Measurements from ENCODE around the gene TOMM20. TPM values are rescaled to one million over a fixed set of nuclear protein-coding genes. Genes with fewer than 3 reads are reported as not detected.
"Not testable (repeated sequence)": the region's sequence is repeated elsewhere in the genome, so short reads cannot be mapped to it uniquely, and the experiment has no call there.

TOMM20 gene
- total and polyA plus RNA-seq, 7 donors = 44.7 to 90.9 (median 71.5) TPM

DNA sequence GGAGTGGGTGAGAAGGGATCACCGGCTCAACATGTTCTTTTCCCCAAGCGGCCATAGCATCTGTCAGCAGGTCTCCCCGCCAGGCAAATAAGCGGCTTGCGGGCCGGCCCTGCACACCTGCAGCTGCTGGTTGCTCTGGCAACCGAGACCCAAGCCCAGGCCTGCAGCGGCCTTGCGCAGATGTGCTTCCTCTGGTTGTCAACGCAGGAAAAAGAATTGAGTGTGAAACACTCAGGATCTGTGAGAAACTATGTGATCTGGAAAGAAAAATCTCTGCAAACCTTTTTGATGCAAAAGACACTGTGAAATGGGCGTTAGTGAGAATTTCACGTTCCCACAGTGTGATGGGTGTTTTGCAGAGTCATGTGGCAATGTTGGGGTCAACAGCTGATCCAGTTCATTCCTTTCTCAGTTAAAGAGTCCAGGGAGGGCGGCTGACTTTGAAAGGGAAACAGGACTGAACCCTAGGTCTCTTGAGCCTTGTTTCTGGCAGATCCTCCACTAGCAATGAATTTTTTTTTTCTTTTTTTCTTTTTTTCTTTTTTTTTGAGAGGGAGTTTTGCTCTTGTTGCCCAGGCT, 28.4 kb downstream of the TOMM20 start:
- intact Hi-C loops (cut with DNase I) = loop anchor here in 1 of 2 donors (5.0 kb wide), 1 partner anchor 317 kb away; no protein-coding TSS in a partner anchor
- TF ChIP-seq, protein P1, sequence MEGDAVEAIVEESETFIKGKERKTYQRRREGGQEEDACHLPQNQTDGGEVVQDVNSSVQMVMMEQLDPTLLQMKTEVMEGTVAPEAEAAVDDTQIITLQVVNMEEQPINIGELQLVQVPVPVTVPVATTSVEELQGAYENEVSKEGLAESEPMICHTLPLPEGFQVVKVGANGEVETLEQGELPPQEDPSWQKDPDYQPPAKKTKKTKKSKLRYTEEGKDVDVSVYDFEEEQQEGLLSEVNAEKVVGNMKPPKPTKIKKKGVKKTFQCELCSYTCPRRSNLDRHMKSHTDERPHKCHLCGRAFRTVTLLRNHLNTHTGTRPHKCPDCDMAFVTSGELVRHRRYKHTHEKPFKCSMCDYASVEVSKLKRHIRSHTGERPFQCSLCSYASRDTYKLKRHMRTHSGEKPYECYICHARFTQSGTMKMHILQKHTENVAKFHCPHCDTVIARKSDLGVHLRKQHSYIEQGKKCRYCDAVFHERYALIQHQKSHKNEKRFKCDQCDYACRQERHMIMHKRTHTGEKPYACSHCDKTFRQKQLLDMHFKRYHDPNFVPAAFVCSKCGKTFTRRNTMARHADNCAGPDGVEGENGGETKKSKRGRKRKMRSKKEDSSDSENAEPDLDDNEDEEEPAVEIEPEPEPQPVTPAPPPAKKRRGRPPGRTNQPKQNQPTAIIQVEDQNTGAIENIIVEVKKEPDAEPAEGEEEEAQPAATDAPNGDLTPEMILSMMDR (IDR thresholded peaks at IDR 0.05) = no peak
- peak overlapping the region; percentile 27 for H3K27ac ChIP-seq

DNA sequence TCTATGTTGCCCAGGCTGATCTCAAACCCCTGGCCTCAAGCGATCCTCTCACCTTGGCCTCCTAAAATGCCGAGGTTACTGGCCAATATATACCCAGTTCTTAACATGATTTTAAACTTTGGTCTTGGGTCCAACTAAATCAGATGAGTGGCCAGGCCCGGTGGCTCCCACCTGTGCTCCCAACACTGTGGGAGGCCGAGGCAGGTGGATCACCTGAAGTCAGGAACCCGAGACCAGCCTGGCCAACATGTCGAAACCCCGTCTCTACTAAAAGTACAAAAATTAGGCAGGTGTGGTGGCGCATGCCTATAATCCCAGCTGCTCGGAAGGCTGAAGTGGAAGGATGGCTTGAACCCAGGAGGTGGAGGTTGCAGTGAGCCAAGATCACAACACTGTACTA, 29.6 kb downstream of the TOMM20 start:
- TF ChIP-seq, protein P1 (IDR thresholded peaks at IDR 0.05) = no peak
- 95 to 97% (median 95%) methylated on average over 9 of the region's 9 CpGs for WGBS, 3 donors
- no peaks in the 10 kb centered on the region for H3K27me3 ChIP-seq (ENCODE audit: insufficient read depth in 3 of 3, low read length in 2 of 3)
- no peak overlapping the region for H3K4me3 ChIP-seq
- DNase-seq = no peak
- no peaks in the 10 kb centered on the region for H3K36me3 ChIP-seq (ENCODE audit: insufficient read depth in 1 of 2, low read depth in 1 of 2)
- ATAC-seq = no peak
- H3K4me1 ChIP-seq = peaks cover 2% of the 10 kb centered on the region
- intact Hi-C loops (cut with DNase I) = no loop called here
- no peak overlapping the region for H3K27ac ChIP-seq
- no peaks in the 10 kb centered on the region for H3K9me3 ChIP-seq

More for the DNA sequence above, 28.4 kb downstream of the TOMM20 start:
- no peaks in the 10 kb centered on the region for H3K27me3 ChIP-seq (ENCODE audit: insufficient read depth in 3 of 3, low read length in 2 of 3)
- WGBS, 3 donors = 37 to 59% (median 40%) methylated on average over 13 of the region's 13 CpGs
- no peak overlapping the region for H3K4me3 ChIP-seq
- H3K36me3 ChIP-seq (ENCODE audit: insufficient read depth in 1 of 2, low read depth in 1 of 2) = no peaks in the 10 kb centered on the region
- H3K9me3 ChIP-seq = no peaks in the 10 kb centered on the region
- H3K4me1 ChIP-seq = peaks cover 3% of the 10 kb centered on the region
- ATAC-seq (no peak), DNase-seq (no peak)

DNA sequence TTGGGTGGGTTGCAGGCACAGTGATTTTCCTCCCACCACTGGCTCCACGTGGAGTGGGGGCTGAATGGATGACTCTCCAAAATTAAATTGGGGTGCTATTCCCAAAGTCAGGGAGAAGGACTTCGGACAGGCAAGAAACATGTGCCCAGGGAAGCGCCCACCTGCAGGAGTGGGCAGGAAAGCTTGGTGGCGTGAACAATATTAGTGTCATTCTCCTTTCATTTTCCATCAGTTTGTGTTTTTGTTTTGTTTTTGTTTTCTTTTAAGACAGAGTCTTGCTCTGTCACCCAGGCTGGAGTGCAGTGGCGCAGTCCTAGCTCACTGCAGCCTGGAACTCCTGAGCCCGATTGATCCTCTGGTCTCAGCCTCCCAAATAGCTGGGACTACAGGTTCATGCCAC, 30.1 kb downstream of the TOMM20 start:
- TF ChIP-seq, protein P1 (IDR thresholded peaks at IDR 0.05) = no peak

DNA sequence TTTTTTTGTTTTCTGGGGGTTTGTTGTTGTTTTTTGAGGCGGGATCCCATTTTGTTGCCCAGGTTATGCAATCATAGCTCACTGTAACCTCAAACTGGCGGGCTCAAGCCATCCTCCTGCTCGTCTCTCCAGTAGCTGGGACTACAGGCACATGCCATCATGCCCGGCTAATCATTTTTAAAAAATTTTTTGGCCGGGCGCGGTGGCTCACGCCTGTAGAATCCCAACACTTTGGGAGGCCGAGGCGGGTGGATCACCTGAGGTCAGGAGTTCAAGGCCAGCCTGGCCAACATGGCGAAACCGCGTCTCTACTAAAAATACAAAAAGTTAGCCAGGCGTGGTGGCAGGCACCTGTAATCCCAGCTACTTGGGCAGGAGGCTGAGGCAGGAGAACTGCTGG, 31.1 kb downstream of the TOMM20 start:
- intact Hi-C loops (cut with DNase I); H3K9me3 ChIP-seq; H3K27me3 ChIP-seq (ENCODE audit: insufficient read depth in 3 of 3, low read length in 2 of 3); H3K27ac ChIP-seq; DNase-seq; H3K36me3 ChIP-seq (ENCODE audit: insufficient read depth in 1 of 2, low read depth in 1 of 2); ATAC-seq; H3K4me1 ChIP-seq; H3K4me3 ChIP-seq: not testable (repeated sequence)
- 84 to 94% (median 94%) methylated on average over 14 of the region's 14 CpGs for WGBS, 3 donors

More for the DNA sequence above, 30.1 kb downstream of the TOMM20 start:
- DNase-seq (no peak), ATAC-seq (no peak)
- Histone ChIP-seq H3K4me3 (no peak overlapping the region), H3K4me1 (peaks cover 4% of the 10 kb centered on the region), H3K27ac (no peak overlapping the region), H3K27me3 (ENCODE audit: insufficient read depth in 3 of 3, low read length in 2 of 3) (no peaks in the 10 kb centered on the region), H3K9me3 (no peaks in the 10 kb centered on the region), H3K36me3 (ENCODE audit: insufficient read depth in 1 of 2, low read depth in 1 of 2) (no peaks in the 10 kb centered on the region)
- 81 to 86% (median 81%) methylated on average over 6 of the region's 6 CpGs for WGBS, 3 donors
- intact Hi-C loops (cut with DNase I) = no loop called here

DNA sequence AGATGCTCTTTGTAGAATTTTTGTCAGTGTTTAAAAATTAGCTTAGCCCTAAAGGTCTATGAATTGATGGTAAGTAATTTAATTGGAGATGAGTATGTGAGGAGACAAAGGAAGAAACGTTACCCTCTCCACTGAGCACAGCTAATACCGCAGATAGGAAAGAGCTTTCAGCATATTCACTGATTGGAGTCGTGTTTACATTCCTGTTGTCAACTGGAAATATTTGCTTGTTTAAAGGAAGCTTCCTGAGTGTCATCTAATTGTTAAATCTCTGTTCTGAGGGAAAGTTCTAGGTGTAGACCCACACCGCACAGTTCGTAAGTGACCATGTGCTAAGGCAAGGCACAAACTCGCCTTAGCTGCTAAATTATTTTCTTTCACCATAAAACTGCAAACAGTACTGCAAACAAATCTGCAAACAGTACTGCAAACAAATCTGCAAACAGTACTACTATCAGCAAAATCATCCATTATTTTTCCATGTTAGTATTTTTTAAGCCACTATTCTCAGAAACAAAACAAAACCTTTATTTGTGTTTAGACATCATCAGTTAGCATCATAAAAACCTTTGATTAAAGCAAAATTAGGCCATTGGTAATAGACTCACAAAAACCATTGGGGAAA, 32.6 kb downstream of the TOMM20 start:
- no peak for DNase-seq
- no peak overlapping the region for H3K27ac ChIP-seq
- WGBS, 3 donors = 76 to 87% (median 85%) methylated on average over 6 of the region's 6 CpGs
- no peaks in the 10 kb centered on the region for H3K36me3 ChIP-seq (ENCODE audit: insufficient read depth in 1 of 2, low read depth in 1 of 2)
- no peaks in the 10 kb centered on the region for H3K27me3 ChIP-seq (ENCODE audit: insufficient read depth in 3 of 3, low read length in 2 of 3)
- no peak for ATAC-seq
- peaks cover 7% of the 10 kb centered on the region for H3K4me1 ChIP-seq
- no peak overlapping the region for H3K4me3 ChIP-seq
- intact Hi-C loops (cut with DNase I) = no loop called here
- no peaks in the 10 kb centered on the region for H3K9me3 ChIP-seq
- TF ChIP-seq, protein P1 (IDR thresholded peaks at IDR 0.05) = no peak
